ENCODE measurements around the gene TNP2.

GRCh38 chr16:11224894-11225676 is 44.0 kb downstream of the TNP2 start:
- TF ChIP-seq CTCF (IDR thresholded peaks at IDR 0.05; ENCODE audit: low read depth, low read length, poor library complexity, severe bottlenecking) (no peak), EZH2phosphoT487 (IDR thresholded peaks at IDR 0.05; ENCODE audit: borderline replicate concordance, low read length) (no peak)
